Measurements from ENCODE around the gene GRAMD2B. TPM values are rescaled to one million over a fixed set of nuclear protein-coding genes. Genes with fewer than 3 reads are reported as not detected.

GRAMD2B gene
- total and polyA plus RNA-seq, 7 donors, result 26.1 to 53.8 (median 44.4) TPM

- DNase-seq, result no peak
- no peaks in the 10 kb centered on the region for H3K9me3 ChIP-seq
- peaks cover 0 to 31% (median 18%) of the 10 kb centered on the region in 4 donors for H3K4me1 ChIP-seq
- intact Hi-C loops (cut with DNase I), result loop anchor here (5.0 kb wide), 1 partner anchor 60 kb away; no protein-coding TSS in a partner anchor
- WGBS, 2 donors, result 76 to 85% methylated on average over 5 of the region's 5 CpGs
- TF ChIP-seq POLR2AphosphoS5 (IDR thresholded peaks at IDR 0.05), result peak in 3 of 4 donors; percentile 13 to 54 (median 42)
- TF ChIP-seq, protein P1, sequence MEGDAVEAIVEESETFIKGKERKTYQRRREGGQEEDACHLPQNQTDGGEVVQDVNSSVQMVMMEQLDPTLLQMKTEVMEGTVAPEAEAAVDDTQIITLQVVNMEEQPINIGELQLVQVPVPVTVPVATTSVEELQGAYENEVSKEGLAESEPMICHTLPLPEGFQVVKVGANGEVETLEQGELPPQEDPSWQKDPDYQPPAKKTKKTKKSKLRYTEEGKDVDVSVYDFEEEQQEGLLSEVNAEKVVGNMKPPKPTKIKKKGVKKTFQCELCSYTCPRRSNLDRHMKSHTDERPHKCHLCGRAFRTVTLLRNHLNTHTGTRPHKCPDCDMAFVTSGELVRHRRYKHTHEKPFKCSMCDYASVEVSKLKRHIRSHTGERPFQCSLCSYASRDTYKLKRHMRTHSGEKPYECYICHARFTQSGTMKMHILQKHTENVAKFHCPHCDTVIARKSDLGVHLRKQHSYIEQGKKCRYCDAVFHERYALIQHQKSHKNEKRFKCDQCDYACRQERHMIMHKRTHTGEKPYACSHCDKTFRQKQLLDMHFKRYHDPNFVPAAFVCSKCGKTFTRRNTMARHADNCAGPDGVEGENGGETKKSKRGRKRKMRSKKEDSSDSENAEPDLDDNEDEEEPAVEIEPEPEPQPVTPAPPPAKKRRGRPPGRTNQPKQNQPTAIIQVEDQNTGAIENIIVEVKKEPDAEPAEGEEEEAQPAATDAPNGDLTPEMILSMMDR (IDR thresholded peaks at IDR 0.05), result no peak
- H3K36me3 ChIP-seq, result peaks cover 0 to 50% (median 17%) of the 10 kb centered on the region in 4 donors
- H3K27me3 ChIP-seq, result no peaks in the 10 kb centered on the region
- peak overlapping the region; percentile 22 to 74 (median 59) for H3K27ac ChIP-seq
- H3K4me3 ChIP-seq, result peak overlapping the region in 2 of 4 donors; percentile 5 to 15
These were observed 54.3 kb downstream of the GRAMD2B start for GRCh38 chr5:126477294-126478117.

- H3K27ac ChIP-seq, result peak overlapping the region; percentile 8 to 70 (median 24)
- H3K27me3 ChIP-seq, result no peaks in the 10 kb centered on the region
- TF ChIP-seq, protein P1 (IDR thresholded peaks at IDR 0.05), result no peak
- no peak for TF ChIP-seq EP300 (IDR thresholded peaks at IDR 0.05)
- TF ChIP-seq POLR2AphosphoS5 (IDR thresholded peaks at IDR 0.05), result no peak
- no peak for TF ChIP-seq POLR2A (IDR thresholded peaks at IDR 0.05)
- DNase-seq, result no peak
- peaks cover 0 to 40% (median 22%) of the 10 kb centered on the region in 4 donors for H3K4me1 ChIP-seq
- peaks cover 11 to 42% (median 19%) of the 10 kb centered on the region in 4 donors for H3K36me3 ChIP-seq
- 46 to 90% methylated on average over 2 of the region's 2 CpGs for WGBS, 2 donors
- intact Hi-C loops (cut with DNase I), result loop anchor here (5.0 kb wide), 1 partner anchor 57 kb away; no protein-coding TSS in a partner anchor
- no peak overlapping the region for H3K4me3 ChIP-seq
- no peaks in the 10 kb centered on the region for H3K9me3 ChIP-seq
These were observed 56.6 kb downstream of the GRAMD2B start for GRCh38 chr5:126479810-126480209.

DNA sequence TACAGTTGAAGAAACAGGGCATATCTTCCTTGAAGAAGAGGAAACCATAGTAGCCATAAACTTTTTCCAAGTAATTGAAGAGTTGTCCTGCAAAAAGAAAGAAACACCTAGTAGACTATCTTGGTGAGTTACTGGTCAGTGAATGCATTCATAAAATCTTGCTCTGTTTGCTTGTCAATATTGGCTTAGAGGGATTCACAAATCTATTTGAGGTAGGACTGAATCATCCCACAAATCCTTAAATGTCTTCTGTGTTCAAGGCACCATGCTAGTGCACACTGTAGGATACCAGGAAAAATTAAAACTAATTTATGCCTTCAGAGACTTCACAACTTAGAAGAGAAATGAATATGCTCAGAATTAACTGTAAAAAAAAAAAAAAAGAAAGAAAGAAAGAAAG lies 57.6 kb downstream of the GRAMD2B start:
- DNase-seq, result no peak
- peaks cover 13 to 46% (median 29%) of the 10 kb centered on the region in 4 donors for H3K36me3 ChIP-seq
- no peak overlapping the region for H3K4me3 ChIP-seq
- no peaks in the 10 kb centered on the region for H3K27me3 ChIP-seq
- TF ChIP-seq, protein P1 (IDR thresholded peaks at IDR 0.05), result no peak
- TF ChIP-seq POLR2A (IDR thresholded peaks at IDR 0.05), result no peak
- no peak for TF ChIP-seq EP300 (IDR thresholded peaks at IDR 0.05)
- no peak for TF ChIP-seq POLR2AphosphoS5 (IDR thresholded peaks at IDR 0.05)
- intact Hi-C loops (cut with DNase I), result no loop called here
- no peaks in the 10 kb centered on the region for H3K9me3 ChIP-seq
- peaks cover 0 to 40% (median 22%) of the 10 kb centered on the region in 4 donors for H3K4me1 ChIP-seq
- peak overlapping the region in 3 of 4 donors; percentile 9 to 70 (median 39) for H3K27ac ChIP-seq

GRCh38 chr5:126481243-126481642 lies 58.0 kb downstream of the GRAMD2B start:
- no peak overlapping the region for H3K27ac ChIP-seq
- peaks cover 14 to 51% (median 33%) of the 10 kb centered on the region in 4 donors for H3K36me3 ChIP-seq
- H3K4me1 ChIP-seq, result peaks cover 0 to 40% (median 22%) of the 10 kb centered on the region in 4 donors
- 87 to 89% methylated on average over 2 of the region's 2 CpGs for WGBS, 2 donors
- no peaks in the 10 kb centered on the region for H3K9me3 ChIP-seq
- intact Hi-C loops (cut with DNase I), result no loop called here
- DNase-seq, result no peak
- no peak overlapping the region for H3K4me3 ChIP-seq
- no peaks in the 10 kb centered on the region for H3K27me3 ChIP-seq
- TF ChIP-seq POLR2AphosphoS5 (IDR thresholded peaks at IDR 0.05), result no peak
- TF ChIP-seq, protein P1 (IDR thresholded peaks at IDR 0.05), result no peak
- no peak for TF ChIP-seq EP300 (IDR thresholded peaks at IDR 0.05)
- no peak for TF ChIP-seq POLR2A (IDR thresholded peaks at IDR 0.05)
